ENCODE measurements around the gene UTP20.

DNA sequence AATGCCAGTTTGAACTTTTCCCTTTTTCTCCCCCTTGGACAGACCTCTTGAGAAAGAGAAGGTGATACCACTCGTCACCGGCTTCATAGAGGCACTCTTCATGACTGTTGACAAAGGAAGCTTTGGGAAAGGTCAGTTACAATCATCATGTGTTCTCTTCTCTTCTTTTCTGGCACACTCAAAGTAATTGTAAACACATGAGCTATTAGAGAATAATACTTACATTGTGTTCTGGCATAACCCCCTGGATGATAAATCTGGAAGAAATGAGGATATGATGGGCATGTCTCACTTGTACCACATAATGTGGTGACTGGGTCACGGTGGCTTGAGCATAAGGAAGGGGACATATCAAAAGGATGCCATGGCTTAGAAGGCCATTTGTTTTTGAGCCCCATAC is 20.0 kb downstream of the UTP20 start:
- TF ChIP-seq, protein P1, sequence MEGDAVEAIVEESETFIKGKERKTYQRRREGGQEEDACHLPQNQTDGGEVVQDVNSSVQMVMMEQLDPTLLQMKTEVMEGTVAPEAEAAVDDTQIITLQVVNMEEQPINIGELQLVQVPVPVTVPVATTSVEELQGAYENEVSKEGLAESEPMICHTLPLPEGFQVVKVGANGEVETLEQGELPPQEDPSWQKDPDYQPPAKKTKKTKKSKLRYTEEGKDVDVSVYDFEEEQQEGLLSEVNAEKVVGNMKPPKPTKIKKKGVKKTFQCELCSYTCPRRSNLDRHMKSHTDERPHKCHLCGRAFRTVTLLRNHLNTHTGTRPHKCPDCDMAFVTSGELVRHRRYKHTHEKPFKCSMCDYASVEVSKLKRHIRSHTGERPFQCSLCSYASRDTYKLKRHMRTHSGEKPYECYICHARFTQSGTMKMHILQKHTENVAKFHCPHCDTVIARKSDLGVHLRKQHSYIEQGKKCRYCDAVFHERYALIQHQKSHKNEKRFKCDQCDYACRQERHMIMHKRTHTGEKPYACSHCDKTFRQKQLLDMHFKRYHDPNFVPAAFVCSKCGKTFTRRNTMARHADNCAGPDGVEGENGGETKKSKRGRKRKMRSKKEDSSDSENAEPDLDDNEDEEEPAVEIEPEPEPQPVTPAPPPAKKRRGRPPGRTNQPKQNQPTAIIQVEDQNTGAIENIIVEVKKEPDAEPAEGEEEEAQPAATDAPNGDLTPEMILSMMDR (IDR thresholded peaks at IDR 0.05) = no peak
- no peak for TF ChIP-seq POLR2A (IDR thresholded peaks at IDR 0.05)
- no peak for TF ChIP-seq POLR2AphosphoS5 (IDR thresholded peaks at IDR 0.05)
